NT2/D1 (cell line): ENCODE measurements around the gene CARM1.

Experiments
- SUZ12 ChIP-seq: IDR thresholded peaks from 2 replicates; pipeline ENCODE4 v1.6.1; 2011; ENCODE audit not compliant: insufficient read length, insufficient read depth; ENCODE audit errors: extremely low read depth
- YY1 ChIP-seq: IDR thresholded peaks from 2 replicates; pipeline ENCODE4 v1.6.1; 2011; ENCODE audit not compliant: insufficient read length, insufficient read depth
- ZNF274 ChIP-seq: IDR thresholded peaks from 2 replicates; pipeline ENCODE4 v1.6.1; 2011; ENCODE audit warnings: mild to moderate bottlenecking, low read depth, low read length

- TF ChIP-seq YY1 (no peak), ZNF274 (no peak), SUZ12 (no peak)
These were observed 16.4 kb downstream of the CARM1 start for GRCh38 chr19:10887616-10888367.
